Effector memory CD8-positive, alpha-beta T cell (primary cell): ENCODE measurements around the gene MESD.

ENCODE experiments used
- ATAC-seq: fragments of 150-1000 bp; cut with Tn5 transposase; replicated peaks from 2 replicates; pipeline ENCODE4 v1.10.0; 2021; ENCODE audit warnings: mild to moderate bottlenecking, moderate library complexity
- DNase-seq, 3 experiments: peaks; one replicate each; pipeline ENCODE4 v3.0.0; 2021
- H3K27ac Mint-ChIP-seq, 2 donors: one replicate each; pipeline ENCODE4 v1.8.0; 2022; ENCODE audit warnings: mild to moderate bottlenecking in 2 of 2, mixed read lengths in 2 of 2, moderate library complexity in 2 of 2
- H3K27me3 Mint-ChIP-seq, 2 donors: one replicate each; pipeline ENCODE4 v1.8.0; 2022; ENCODE audit warnings: mixed read lengths in 2 of 2
- H3K36me3 Mint-ChIP-seq: one replicate; pipeline ENCODE4 v1.8.0; 2022; ENCODE audit warnings: mild to moderate bottlenecking, moderate library complexity, mixed read lengths; ENCODE audit not compliant: insufficient read depth
- H3K4me1 Mint-ChIP-seq, 2 donors: one replicate each; pipeline ENCODE4 v1.8.0; 2022; ENCODE audit warnings: low read depth in 2 of 2, mixed read lengths in 2 of 2
- H3K4me3 Mint-ChIP-seq, 2 donors: one replicate each; pipeline ENCODE4 v1.8.0; 2022; ENCODE audit warnings: mild to moderate bottlenecking in 2 of 2, mixed read lengths in 2 of 2, moderate library complexity in 2 of 2
- H3K9me3 Mint-ChIP-seq, 2 donors: one replicate each; pipeline ENCODE4 v1.8.0; 2022; ENCODE audit warnings: mixed read lengths in 2 of 2
- total RNA-seq, 9 experiments: gene quantifications; one replicate each; lab custom pipeline; 2026; lab: John Stamatoyannopoulos, UW

MESD gene
- 26.9 to 85.6 (median 72.7) reads per million in 9 experiments for total RNA-seq

DNA sequence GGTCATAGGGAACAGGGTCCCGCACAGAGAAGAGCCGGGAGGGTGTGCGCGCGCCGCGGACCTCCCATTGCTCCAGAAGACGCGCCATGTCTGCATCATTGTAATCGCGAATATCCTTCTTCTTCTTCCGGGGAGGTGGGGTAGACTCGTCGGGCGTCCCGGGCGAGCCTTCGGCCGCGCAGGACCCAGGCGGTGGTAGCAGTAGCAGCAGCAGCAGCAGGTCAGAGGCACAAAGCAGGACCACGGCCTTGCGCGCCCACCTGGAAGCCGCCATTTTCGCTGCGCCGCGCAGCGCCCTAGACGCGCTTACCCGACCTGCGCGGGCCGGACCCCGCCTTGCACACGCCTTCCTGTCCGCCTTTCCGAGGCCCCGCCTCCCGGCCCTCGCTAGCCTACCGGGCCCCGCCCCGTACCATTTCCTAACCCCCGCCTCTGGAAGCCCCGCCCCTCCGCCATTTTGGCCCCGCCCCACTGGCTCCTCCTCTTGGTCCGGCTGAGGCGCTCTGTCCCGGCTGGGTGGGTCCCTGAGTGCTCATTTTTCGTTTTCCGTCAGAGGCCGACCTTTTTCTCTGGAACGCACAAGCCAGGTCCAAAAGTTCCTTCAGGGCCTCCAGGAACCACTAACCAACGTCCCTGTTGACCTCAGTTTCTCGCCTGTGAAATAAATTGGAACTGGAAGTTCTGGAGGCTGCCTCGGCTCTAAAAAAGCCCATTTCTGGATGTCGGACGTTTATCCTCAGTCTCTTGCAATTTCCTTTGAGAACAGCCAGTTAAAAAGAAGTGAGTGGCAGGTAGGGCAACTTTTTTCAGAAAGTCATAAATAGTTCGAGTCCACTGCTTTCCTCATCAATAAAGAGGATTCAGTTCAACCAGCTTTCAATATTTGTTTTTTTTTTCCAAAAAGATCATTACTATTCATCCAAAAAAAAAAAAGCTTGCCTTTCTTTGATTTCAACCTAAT, at the start of gene MESD:
Gene MESD, minus strand, starts transcription at position 302 of the 961 bp plus-strand sequence. Its CDS starts 28 bp downstream, at position 274.
- ATAC-seq (peak; percentile 99), DNase-seq (peak; percentile 91 to 94 (median 93))
- peak within 1 kb of the TSS; percentile 94 for H3K4me3 Mint-ChIP-seq
- peaks cover 10% of the 10 kb centered on the region for H3K36me3 Mint-ChIP-seq
- no peaks in the 10 kb centered on the region for H3K9me3 Mint-ChIP-seq
- H3K27ac Mint-ChIP-seq: peak within 1 kb of the TSS; percentile 96 to 97
- H3K27me3 Mint-ChIP-seq: no peaks in the 10 kb centered on the region
- peaks cover 31 to 39% of the 10 kb centered on the region in 2 donors for H3K4me1 Mint-ChIP-seq

DNA sequence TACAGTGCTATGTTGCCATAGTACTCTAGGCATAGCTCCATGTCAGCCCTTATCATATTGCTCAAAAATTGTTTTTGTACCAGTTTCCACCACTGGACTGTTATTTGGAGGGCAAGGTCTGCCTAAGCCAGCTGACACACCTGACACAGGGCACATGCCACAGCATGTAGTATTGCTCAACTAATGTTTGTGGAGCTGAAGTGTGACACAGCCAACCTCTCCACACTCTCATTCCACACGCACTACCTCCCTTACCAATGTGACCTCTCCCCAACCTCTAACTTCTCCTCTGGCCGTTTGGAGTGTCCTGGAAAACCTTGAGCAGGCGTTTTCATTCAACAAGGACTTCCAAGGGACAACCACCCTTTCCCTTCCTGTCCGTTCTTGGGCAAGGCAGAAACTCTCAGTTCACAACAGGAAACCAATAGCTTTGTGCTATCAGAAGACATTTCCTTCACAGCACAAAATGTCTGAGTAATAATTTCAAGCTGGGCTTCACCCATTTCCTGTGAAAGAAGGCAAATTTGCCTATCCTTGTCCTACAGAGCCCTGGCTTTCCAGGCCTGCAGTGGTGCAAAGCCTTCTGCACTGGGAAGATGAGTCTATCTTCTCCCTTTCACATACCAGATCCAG, 49.5 kb upstream of the MESD start:
- peak overlapping the region in 1 of 2 donors; percentile 48 for H3K27ac Mint-ChIP-seq
- peaks cover 7% of the 10 kb centered on the region in 2 donors for H3K4me1 Mint-ChIP-seq
- no peaks in the 10 kb centered on the region for H3K9me3 Mint-ChIP-seq
- DNase-seq (no peak), ATAC-seq (no peak)
- no peaks in the 10 kb centered on the region for H3K27me3 Mint-ChIP-seq
- H3K4me3 Mint-ChIP-seq: no peak overlapping the region
- H3K36me3 Mint-ChIP-seq: no peaks in the 10 kb centered on the region

DNA sequence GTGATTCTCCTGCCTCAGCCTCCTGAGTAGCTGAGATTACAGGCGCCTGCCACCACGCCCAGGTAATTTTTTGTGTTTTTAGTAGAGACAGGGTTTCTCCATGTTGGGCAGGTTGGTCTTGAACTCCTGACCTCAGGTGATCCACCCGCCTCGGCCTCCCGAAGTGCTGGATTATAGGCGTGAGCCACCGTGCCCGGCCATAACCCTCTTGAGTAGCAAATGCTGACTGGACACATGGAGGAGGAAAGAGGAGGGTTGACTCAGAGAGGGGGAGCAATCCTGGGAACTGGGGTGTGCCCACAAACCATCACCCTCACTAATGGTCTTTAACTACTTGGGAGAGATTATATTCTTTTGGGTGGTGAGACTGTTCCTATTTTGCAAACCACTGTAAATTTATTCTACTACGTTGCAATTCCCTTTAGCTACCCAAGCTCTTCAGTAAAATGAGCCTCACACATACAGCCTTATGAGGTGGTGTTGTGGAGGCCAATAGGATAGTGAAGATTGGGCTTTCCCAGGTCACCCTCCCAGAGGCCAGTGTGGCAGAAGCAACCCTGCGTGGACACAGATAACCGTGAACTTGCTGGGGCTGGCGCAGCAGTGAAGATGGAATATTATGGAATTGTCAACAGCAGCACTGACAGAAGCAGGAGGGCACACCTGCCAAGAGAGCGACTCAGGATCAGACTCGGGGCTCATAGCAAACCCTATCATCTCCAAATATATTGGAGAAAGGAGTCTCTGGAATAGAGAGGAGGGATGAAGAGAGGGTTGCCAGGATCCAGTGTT, 48.5 kb upstream of the MESD start:
- Mint-ChIP-seq H3K27ac (no peak overlapping the region), H3K4me1 (peaks cover 7% of the 10 kb centered on the region in 2 donors), H3K27me3 (no peaks in the 10 kb centered on the region), H3K4me3 (no peak overlapping the region), H3K36me3 (no peaks in the 10 kb centered on the region), H3K9me3 (no peaks in the 10 kb centered on the region)
- DNase-seq (no peak), ATAC-seq (no peak)

DNA sequence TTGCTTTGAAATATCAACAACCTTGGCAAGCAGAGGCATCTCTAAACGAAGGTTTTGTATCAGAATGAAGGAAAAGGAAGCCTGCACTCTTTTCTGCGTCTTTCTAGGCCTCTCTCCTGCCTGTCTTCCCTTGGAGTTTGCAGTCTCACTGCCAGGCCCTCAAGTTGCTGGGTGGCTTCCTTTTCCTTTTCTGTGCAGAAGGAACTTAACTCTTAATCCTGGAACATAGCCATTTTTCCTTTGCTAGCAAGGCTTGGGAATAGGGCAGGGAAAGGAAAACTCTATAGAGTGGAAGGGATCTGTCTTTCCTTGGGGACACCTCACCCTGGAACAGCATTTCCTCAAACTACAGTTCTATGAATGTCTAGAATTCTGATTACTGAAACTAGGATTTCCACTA, 43.9 kb upstream of the MESD start:
- Mint-ChIP-seq H3K9me3 (peaks cover 0 to 9% of the 10 kb centered on the region in 2 donors), H3K4me3 (no peak overlapping the region), H3K27ac (no peak overlapping the region), H3K36me3 (no peaks in the 10 kb centered on the region), H3K4me1 (peaks cover 1 to 5% of the 10 kb centered on the region in 2 donors), H3K27me3 (peaks cover 10 to 17% of the 10 kb centered on the region in 2 donors)
- ATAC-seq (no peak), DNase-seq (no peak)

DNA sequence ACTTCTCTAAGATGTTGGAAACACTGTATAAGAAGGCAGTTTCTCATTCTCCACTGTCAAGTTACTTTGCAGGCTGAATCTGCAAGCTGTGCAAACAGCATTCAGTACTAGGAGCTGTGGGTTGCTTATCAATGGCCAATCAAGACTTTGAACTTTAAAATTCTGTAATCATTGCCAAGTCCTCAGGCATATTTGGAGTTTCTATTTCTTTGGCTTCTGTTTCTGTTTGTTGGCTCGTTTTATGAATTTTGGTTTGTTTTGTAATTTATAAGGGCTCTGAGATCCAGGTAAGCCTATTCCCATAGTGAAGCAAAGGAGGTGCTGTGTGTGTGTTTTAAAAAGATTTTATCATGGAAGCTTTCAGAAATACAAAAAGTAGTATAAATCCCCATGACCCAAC, 43.2 kb upstream of the MESD start:
- ATAC-seq (no peak), DNase-seq (no peak)
- Mint-ChIP-seq H3K27me3 (peaks cover 10 to 17% of the 10 kb centered on the region in 2 donors), H3K27ac (no peak overlapping the region), H3K4me1 (peaks cover 1 to 5% of the 10 kb centered on the region in 2 donors), H3K36me3 (no peaks in the 10 kb centered on the region), H3K9me3 (peaks cover 0 to 9% of the 10 kb centered on the region in 2 donors), H3K4me3 (no peak overlapping the region)

DNA sequence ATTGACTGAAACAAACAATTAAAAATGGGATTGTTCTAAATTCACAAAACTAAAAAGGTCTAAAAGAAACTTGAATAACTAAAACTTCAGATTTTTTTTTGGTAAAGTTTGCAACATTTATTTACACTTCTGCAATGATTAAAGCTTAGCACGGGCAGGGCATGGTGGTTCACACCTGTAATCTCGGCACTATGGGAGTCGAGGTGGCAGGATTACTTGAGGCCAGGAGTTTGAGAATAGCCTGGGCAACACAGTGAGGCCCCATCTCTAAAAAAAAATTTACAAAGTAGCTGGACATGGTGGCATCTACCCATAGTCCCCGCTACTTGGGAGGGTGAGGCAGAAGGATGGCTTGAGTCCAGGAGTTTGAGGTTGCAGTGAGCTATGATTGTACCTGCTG, 42.7 kb upstream of the MESD start:
- Mint-ChIP-seq H3K27me3 (peaks cover 10 to 17% of the 10 kb centered on the region in 2 donors), H3K36me3 (no peaks in the 10 kb centered on the region), H3K9me3 (peaks cover 0 to 9% of the 10 kb centered on the region in 2 donors), H3K4me1 (peaks cover 1 to 5% of the 10 kb centered on the region in 2 donors), H3K4me3 (no peak overlapping the region), H3K27ac (no peak overlapping the region)
- DNase-seq (no peak), ATAC-seq (no peak)

DNA sequence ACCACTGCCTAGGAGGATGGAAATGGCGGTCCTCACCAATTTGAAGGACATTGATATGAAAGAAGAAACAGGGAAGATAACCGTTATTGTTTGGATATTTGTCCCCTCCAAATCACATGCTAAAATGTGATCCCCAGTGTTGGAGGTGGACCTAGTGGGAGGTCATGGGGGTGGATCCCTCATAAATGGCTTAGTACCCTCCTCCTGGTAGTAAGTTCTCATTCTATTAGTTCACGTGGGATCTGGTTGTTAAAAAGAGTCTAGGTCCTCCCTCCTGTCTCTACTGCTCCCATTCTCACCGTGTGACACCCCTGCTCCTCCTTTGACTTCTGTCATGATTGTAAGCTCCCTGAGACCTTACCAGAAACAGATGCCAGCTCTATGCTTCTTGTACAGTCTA, 41.6 kb upstream of the MESD start:
- Mint-ChIP-seq H3K4me3 (no peak overlapping the region), H3K9me3 (peaks cover 0 to 9% of the 10 kb centered on the region in 2 donors), H3K27ac (no peak overlapping the region), H3K36me3 (no peaks in the 10 kb centered on the region), H3K27me3 (peaks cover 10 to 17% of the 10 kb centered on the region in 2 donors), H3K4me1 (peaks cover 1 to 5% of the 10 kb centered on the region in 2 donors)
- no peak for ATAC-seq
- no peak for DNase-seq

DNA sequence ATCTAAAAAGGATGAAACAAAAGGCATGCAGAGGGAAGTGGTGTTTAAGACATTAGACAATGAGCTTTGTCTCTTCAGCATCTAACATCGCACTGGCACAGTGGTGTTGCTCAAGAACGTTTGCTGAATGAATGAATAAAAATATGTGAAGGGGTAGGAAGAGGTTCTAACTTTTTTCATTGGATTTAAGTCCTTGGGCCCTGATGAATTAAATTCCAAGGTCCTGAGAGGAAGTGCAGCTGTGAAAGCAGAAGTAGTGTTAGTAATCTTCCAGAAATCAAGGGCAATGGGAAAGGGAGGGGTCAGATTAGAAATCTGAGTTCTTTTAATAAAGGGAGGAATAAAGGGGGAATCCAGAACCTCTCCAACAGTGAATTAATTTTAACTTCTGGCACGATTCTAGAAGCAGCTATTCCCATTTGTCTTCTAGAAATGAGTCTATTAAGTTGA, 40.7 kb upstream of the MESD start:
- Mint-ChIP-seq H3K4me1 (peaks cover 1 to 5% of the 10 kb centered on the region in 2 donors), H3K36me3 (no peaks in the 10 kb centered on the region), H3K27me3 (peaks cover 10 to 17% of the 10 kb centered on the region in 2 donors), H3K9me3 (peaks cover 0 to 9% of the 10 kb centered on the region in 2 donors), H3K4me3 (no peak overlapping the region), H3K27ac (no peak overlapping the region)
- no peak for ATAC-seq
- no peak for DNase-seq

DNA sequence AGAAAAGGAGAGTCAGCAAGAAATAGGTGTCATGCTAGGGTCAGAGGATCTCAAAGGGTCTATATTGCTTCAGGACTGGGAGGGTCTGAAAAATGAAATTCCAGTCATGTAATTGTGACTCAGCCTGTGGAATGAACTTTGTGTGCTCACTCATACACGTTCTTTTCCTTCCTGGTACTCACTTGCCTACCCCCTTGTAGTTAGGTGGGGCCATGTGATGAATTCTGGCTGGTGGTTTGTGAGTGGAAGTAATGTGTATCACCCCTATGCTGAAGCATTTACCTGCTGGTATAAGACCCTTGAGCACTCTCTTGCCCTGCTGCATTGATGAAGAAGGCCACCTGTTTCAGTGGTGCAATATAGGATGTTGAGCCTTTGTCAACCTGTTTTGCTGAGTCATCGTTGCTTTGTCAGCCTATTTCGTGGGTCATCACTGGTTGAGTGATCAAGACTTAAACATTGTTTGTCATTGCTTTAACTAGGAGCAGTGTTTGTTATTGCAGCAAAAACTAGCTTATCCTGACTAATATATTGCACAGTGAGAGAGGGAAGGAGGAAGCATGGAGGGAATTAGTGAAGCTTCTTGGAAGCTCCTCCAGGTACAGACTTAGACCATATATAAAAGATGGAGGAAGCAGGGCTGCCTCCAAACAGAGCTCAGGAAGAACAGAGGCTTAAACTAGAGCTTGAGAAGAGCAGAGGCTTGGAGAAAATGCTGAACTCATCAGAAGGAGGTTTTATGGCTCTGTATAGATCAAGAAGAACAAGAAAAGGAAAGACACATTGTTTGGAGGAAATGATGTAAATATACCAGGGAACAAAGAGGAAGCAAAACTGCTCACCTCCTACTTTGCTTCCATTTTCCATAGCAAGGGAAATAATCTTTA, 40.0 kb upstream of the MESD start:
- DNase-seq (no peak), ATAC-seq (no peak)
- H3K9me3 Mint-ChIP-seq: peaks cover 0 to 9% of the 10 kb centered on the region in 2 donors
- no peak overlapping the region for H3K4me3 Mint-ChIP-seq
- no peaks in the 10 kb centered on the region for H3K36me3 Mint-ChIP-seq
- peaks cover 10 to 17% of the 10 kb centered on the region in 2 donors for H3K27me3 Mint-ChIP-seq
- H3K27ac Mint-ChIP-seq: no peak overlapping the region
- peaks cover 4 to 5% of the 10 kb centered on the region in 2 donors for H3K4me1 Mint-ChIP-seq

DNA sequence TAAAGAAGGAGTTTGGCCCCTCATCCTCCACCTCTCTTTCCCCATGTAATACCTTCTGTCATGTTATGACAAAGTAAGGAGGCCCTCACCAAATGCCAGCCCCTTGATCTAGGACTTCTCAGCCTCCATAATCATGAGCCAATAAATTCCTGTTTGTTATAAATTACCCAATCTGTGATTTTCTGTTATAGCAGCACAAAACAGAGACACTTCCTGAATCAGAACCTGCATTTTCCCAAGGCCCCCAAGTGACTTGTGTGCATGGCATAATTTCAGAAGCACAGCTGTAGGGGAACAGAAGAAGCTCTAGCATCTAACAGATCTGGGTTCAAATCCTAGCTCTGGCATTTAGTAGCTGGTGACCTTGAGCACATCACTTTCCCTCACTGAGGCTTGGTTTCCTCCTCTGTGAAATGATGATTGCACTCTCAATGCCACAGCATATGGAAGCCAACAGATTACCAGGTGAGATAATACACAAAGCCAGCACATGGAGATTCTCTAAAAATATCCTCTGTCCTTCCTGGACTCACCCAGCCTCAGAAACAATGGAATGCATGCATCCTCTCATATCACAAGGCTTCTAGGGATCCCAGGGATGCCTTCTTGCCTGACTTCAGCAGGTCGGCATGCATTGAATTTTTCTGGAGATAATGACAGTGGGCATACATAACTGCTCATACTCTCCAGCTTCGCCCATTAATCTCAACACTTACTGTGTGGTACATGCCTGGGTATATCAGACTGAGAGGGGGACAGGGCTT, 37.4 kb upstream of the MESD start:
- peaks cover 4% of the 10 kb centered on the region for H3K36me3 Mint-ChIP-seq
- H3K4me3 Mint-ChIP-seq: no peak overlapping the region
- H3K9me3 Mint-ChIP-seq: peaks cover 0 to 9% of the 10 kb centered on the region in 2 donors
- peaks cover 17% of the 10 kb centered on the region in 2 donors for H3K27me3 Mint-ChIP-seq
- ATAC-seq (no peak), DNase-seq (no peak)
- H3K4me1 Mint-ChIP-seq: peaks cover 15 to 18% of the 10 kb centered on the region in 2 donors
- H3K27ac Mint-ChIP-seq: no peak overlapping the region

DNA sequence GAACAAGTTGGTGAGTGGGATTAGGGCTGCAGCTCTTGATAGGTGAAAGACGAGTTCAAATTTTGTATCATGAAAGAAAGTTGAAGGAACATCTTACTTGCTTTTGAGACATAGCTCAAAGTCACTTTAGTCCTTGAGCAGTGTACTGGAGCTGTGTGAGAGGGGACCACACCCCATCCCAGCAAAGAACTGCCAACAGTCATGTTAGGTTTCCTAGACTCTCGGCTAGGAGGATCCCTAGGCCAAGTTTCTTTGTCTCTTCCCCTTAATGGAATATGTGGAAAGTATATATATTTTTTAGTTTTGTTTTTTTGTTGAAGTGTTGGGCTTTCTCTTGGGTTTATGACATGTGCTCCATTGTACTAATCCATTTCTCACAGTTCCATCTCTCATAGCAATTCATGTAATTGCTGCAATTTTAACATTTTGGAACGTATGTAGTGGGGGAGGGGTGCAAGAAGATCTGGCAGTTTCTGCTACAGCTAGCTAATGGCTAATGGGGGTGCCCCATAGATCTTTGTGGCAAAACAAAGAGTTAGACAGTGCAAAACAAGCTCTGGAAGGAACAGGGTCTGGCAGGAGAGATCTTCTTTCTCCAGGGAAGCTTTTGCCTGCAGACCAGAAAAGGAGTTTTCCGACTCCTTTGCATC, 36.2 kb upstream of the MESD start:
- Mint-ChIP-seq H3K27me3 (peaks cover 17% of the 10 kb centered on the region in 2 donors), H3K4me1 (peaks cover 13 to 18% of the 10 kb centered on the region in 2 donors), H3K9me3 (peaks cover 0 to 9% of the 10 kb centered on the region in 2 donors), H3K36me3 (peaks cover 4% of the 10 kb centered on the region), H3K4me3 (no peak overlapping the region), H3K27ac (peak overlapping the region in 1 of 2 donors; percentile 6)
- ATAC-seq (no peak), DNase-seq (no peak)
